Medulla oblongata (tissue), 1 donor: ENCODE measurements around the gene DCUN1D2.

ENCODE experiments used
- DNase-seq: peaks from one replicate; pipeline ENCODE4 v3.0.0-alpha.2; 2015; ENCODE audit errors: extremely low spot score

The DCUN1D2 gene

GRCh38 chr13:113519556-113519955 is 29.0 kb upstream of the DCUN1D2 start:
- no peak for DNase-seq

- no peak for DNase-seq
Observed at GRCh38 chr13:113518076-113518803, 27.7 kb upstream of the DCUN1D2 start.

- no peak for DNase-seq
Observed at GRCh38 chr13:113514847-113515246, 24.3 kb upstream of the DCUN1D2 start.

GRCh38 chr13:113513761-113514160 is 23.2 kb upstream of the DCUN1D2 start:
- DNase-seq = no peak

- no peak for DNase-seq
Observed at GRCh38 chr13:113511361-113511760, 20.9 kb upstream of the DCUN1D2 start.

GRCh38 chr13:113510871-113511270 is 20.4 kb upstream of the DCUN1D2 start:
- no peak for DNase-seq

- no peak for DNase-seq
Observed at GRCh38 chr13:113509989-113510388, 19.5 kb upstream of the DCUN1D2 start.

- no peak for DNase-seq
Observed at GRCh38 chr13:113508521-113509254, 18.2 kb upstream of the DCUN1D2 start.

GRCh38 chr13:113507505-113508345 is 17.2 kb upstream of the DCUN1D2 start:
- no peak for DNase-seq

GRCh38 chr13:113506871-113507388 is 16.4 kb upstream of the DCUN1D2 start:
- no peak for DNase-seq

- no peak for DNase-seq
Observed at GRCh38 chr13:113506025-113506685, 15.6 kb upstream of the DCUN1D2 start.

GRCh38 chr13:113502686-113503085 is 12.2 kb upstream of the DCUN1D2 start:
- no peak for DNase-seq

- no peak for DNase-seq
Observed at GRCh38 chr13:113500530-113501265, 10.2 kb upstream of the DCUN1D2 start.

GRCh38 chr13:113499936-113500335 is 9.4 kb upstream of the DCUN1D2 start:
- no peak for DNase-seq

GRCh38 chr13:113498905-113499304 is 8.4 kb upstream of the DCUN1D2 start:
- DNase-seq = no peak

- DNase-seq = no peak
Observed at GRCh38 chr13:113497217-113497616, 6.7 kb upstream of the DCUN1D2 start.

- no peak for DNase-seq
Observed at GRCh38 chr13:113495494-113496210, 5.1 kb upstream of the DCUN1D2 start.

GRCh38 chr13:113493315-113493951 is 2.9 kb upstream of the DCUN1D2 start:
- DNase-seq = peak; percentile 12

- no peak for DNase-seq
Observed at GRCh38 chr13:113491982-113492381, 1.5 kb upstream of the DCUN1D2 start.

GRCh38 chr13:113491418-113491883 is 940 bp upstream of the DCUN1D2 start:
- DNase-seq = peak; percentile 28
